ENCODE measurements around the gene FAM13C. TPM values are rescaled to one million over a fixed set of nuclear protein-coding genes. Genes with fewer than 3 reads are reported as not detected.

Gene FAM13C
- total and polyA plus RNA-seq, 2 of the 13 experiments (the other 11 are each of a cell fraction or from before 2014, with no cell fraction given): 0.07 to 0.26 TPM

- TF ChIP-seq PAXIP1 (CRISPR knock-in tag; conservative IDR thresholded peaks at IDR 0.05): peak; percentile 80
- TF ChIP-seq ZNF784 (CRISPR knock-in tag; IDR thresholded peaks at IDR 0.05; ENCODE audit: borderline replicate concordance): no peak
- TF ChIP-seq ZNF432 (CRISPR knock-in tag; IDR thresholded peaks at IDR 0.05; ENCODE audit: borderline replicate concordance): no peak
- peak; percentile 64 for TF ChIP-seq RARA (CRISPR knock-in tag; IDR thresholded peaks at IDR 0.05)
- no peak for TF ChIP-seq ZBTB34 (CRISPR knock-in tag; IDR thresholded peaks at IDR 0.05)
- TF ChIP-seq ZNF646 (CRISPR knock-in tag; IDR thresholded peaks at IDR 0.05): no peak
- 0 out of 2 replicates have a peak, but pooled peaks have one; percentile 33 for TF ChIP-seq ZNF343 (CRISPR knock-in tag; IDR thresholded peaks at IDR 0.05)
- TF ChIP-seq ZNF556 (CRISPR knock-in tag; IDR thresholded peaks at IDR 0.05; ENCODE audit: borderline replicate concordance): peak; percentile 31; the same call in 1 of the 2 replicates
- TF ChIP-seq ZNF619 (CRISPR knock-in tag; IDR thresholded peaks at IDR 0.05): no peak
- no peak for TF ChIP-seq RBM22 (optimal IDR thresholded peaks at IDR 0.05; ENCODE audit: low read length)
- TF ChIP-seq MATR3 (CRISPR knock-in tag; IDR thresholded peaks at IDR 0.05): no peak
- TF ChIP-seq ZBTB7B (CRISPR knock-in tag; IDR thresholded peaks at IDR 0.05): no peak
- no peak for TF ChIP-seq THAP7 (CRISPR knock-in tag; IDR thresholded peaks at IDR 0.05)
- peak; percentile 88 for TF ChIP-seq FOXA3 (CRISPR knock-in tag; IDR thresholded peaks at IDR 0.05)
- no peak for TF ChIP-seq POLR2AphosphoS2 (IDR thresholded peaks at IDR 0.05; ENCODE audit: low read depth, low read length)
- no peak for TF ChIP-seq U2AF2 (IDR thresholded peaks at IDR 0.05; ENCODE audit: low read depth, low read length)
- TF ChIP-seq JARID2 (CRISPR knock-in tag; IDR thresholded peaks at IDR 0.05; ENCODE audit: insufficient replicate concordance): no peak
- no peak for TF ChIP-seq ZNF558 (CRISPR knock-in tag; IDR thresholded peaks at IDR 0.05; ENCODE audit: borderline replicate concordance)
Observed at GRCh38 chr10:59323036-59323459, 39.3 kb downstream of the FAM13C start (continued).

Measured in HepG2 (cell line).